Measurements from ENCODE around the gene DYSF.

DNA sequence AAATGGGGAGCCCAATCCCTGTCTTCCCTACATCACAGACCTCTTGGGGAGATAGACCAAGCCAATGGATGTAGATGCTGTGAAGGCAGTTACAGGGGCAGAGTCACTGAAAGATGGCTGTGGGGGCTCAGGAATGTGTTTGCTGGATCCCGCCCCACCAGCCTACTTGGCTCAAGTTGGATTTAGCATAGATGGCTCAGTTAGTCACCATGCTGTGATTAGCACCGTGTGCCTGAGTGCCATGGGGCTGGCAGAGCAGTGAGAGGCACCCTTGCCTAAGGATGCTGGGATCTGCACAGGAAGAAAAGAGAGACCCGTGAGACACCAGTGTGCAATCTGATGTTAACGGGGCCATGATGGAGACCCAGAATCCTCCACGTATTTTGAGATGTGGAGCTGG, 228.3 kb downstream of the DYSF start:
- TF ChIP-seq, protein P1, sequence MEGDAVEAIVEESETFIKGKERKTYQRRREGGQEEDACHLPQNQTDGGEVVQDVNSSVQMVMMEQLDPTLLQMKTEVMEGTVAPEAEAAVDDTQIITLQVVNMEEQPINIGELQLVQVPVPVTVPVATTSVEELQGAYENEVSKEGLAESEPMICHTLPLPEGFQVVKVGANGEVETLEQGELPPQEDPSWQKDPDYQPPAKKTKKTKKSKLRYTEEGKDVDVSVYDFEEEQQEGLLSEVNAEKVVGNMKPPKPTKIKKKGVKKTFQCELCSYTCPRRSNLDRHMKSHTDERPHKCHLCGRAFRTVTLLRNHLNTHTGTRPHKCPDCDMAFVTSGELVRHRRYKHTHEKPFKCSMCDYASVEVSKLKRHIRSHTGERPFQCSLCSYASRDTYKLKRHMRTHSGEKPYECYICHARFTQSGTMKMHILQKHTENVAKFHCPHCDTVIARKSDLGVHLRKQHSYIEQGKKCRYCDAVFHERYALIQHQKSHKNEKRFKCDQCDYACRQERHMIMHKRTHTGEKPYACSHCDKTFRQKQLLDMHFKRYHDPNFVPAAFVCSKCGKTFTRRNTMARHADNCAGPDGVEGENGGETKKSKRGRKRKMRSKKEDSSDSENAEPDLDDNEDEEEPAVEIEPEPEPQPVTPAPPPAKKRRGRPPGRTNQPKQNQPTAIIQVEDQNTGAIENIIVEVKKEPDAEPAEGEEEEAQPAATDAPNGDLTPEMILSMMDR (IDR thresholded peaks at IDR 0.05): no peak
- TF ChIP-seq POLR2AphosphoS5 (IDR thresholded peaks at IDR 0.05) (no peak), POLR2A (IDR thresholded peaks at IDR 0.05; ENCODE audit: low read depth) (no peak), EP300 (IDR thresholded peaks at IDR 0.05) (no peak)
